SK-N-SH (cell line): Measurements from ENCODE around the gene DHX35. TPM values are rescaled to one million over a fixed set of nuclear protein-coding genes. Genes with fewer than 3 reads are reported as not detected.

Experiments used
- CTCF ChIA-PET: fragments of 300-600, 350-600 bp; formaldehyde crosslinking; extraction: SDS; loops from one replicate; lab custom pipeline; 2021; lab: Yijun Ruan, JAX
- POLR2A ChIA-PET: fragments of 350-600 bp; sonication (Branson Sonifier 250); formaldehyde crosslinking; extraction: SDS; loops from one replicate; lab custom pipeline; 2020; ENCODE audit warnings: antibody characterized with exemption, inconsistent platforms; lab: Yijun Ruan, JAX
- DNase-seq: peaks from one replicate; pipeline ENCODE4 v3.0.0; 2012
- H2AFZ ChIP-seq: fragments of 200-600 bp; sonication (generic); 2 replicates; pipeline ENCODE4 v1.8.1; 2016; ENCODE audit warnings: antibody characterized with exemption, mild to moderate bottlenecking, low read depth
- H3F3A ChIP-seq: fragments of 200-600 bp; sonication (generic); replicated peaks from 2 replicates; pipeline ENCODE3; 2016; ENCODE audit warnings: antibody characterized with exemption, mild to moderate bottlenecking; ENCODE audit not compliant: insufficient read depth
- H3K27ac ChIP-seq, 2 experiments: fragments of 200-500 bp in 1 of 2; fragments of 200-600 bp in 1 of 2; sonication (Bioruptor generic) in 1 of 2; sonication (generic), shearing (Covaris generic) in 1 of 2; 2 replicates each; pipeline versions ENCODE4 v1.5.1 to v1.6.1; 2014 to 2016; ENCODE audit warnings: low read depth in 2 of 2, inconsistent platforms in 1 of 2, low read length in 1 of 2, mild to moderate bottlenecking in 1 of 2, mixed read lengths in 1 of 2
- H3K27me3 ChIP-seq: fragments of 200-600 bp; sonication (generic), shearing (Covaris generic); 2 replicates; pipeline ENCODE4 v1.6.1; 2016; ENCODE audit warnings: mixed run types; ENCODE audit not compliant: insufficient read depth
- H3K36me3 ChIP-seq, 2 experiments: fragments of 200-500 bp in 1 of 2; fragments of 200-600 bp in 1 of 2; sonication (Bioruptor generic) in 1 of 2; sonication (generic) in 1 of 2; replicated peaks in 1 of 2; 2 replicates each; pipeline versions ENCODE3 to v1.5.1; 2014 to 2016; ENCODE audit warnings: low read length in 1 of 2, mild to moderate bottlenecking in 1 of 2; ENCODE audit not compliant: insufficient read depth in 2 of 2, control insufficient read depth in 1 of 2
- H3K4me1 ChIP-seq, 2 experiments: fragments of 200-500 bp in 1 of 2; fragments of 200-600 bp in 1 of 2; sonication (Bioruptor generic) in 1 of 2; sonication (generic), shearing (Covaris generic) in 1 of 2; 2 replicates each; pipeline versions ENCODE4 v1.5.1 to v1.6.1; 2014 to 2016; ENCODE audit warnings: low read depth in 1 of 2, low read length in 1 of 2, mixed run types in 1 of 2; ENCODE audit not compliant: insufficient read depth in 2 of 2, control insufficient read depth in 1 of 2
- H3K4me2 ChIP-seq: fragments of 200-600 bp; sonication (generic), shearing (Covaris generic); 2 replicates; pipeline ENCODE4 v1.6.1; 2017; ENCODE audit warnings: mixed run types
- H3K4me3 ChIP-seq, 2 experiments: fragments of 200-500 bp in 1 of 2; fragments of 200-600 bp in 1 of 2; sonication (Bioruptor generic) in 1 of 2; sonication (generic), shearing (Covaris generic) in 1 of 2; 2 replicates each; pipeline versions ENCODE4 v1.5.1 to v1.8.1; 2014 to 2016; ENCODE audit warnings: low read depth in 2 of 2, inconsistent platforms in 1 of 2, low read length in 1 of 2, mild to moderate bottlenecking in 1 of 2, mixed read lengths in 1 of 2, moderate library complexity in 1 of 2
- H3K79me2 ChIP-seq: fragments of 200-600 bp; sonication (generic); 2 replicates; pipeline ENCODE4 v1.8.1; 2017; ENCODE audit warnings: mild to moderate bottlenecking; ENCODE audit not compliant: insufficient read depth
- H3K9ac ChIP-seq: fragments of 200-600 bp; sonication (generic); 2 replicates; pipeline ENCODE4 v1.6.1; 2017; ENCODE audit warnings: mixed run types
- H3K9me2 ChIP-seq: fragments of 200-600 bp; sonication (generic); 2 replicates; pipeline ENCODE4 v1.6.1; 2017; ENCODE audit warnings: mixed run types
- H3K9me3 ChIP-seq: fragments of 200-600 bp; sonication (generic); 2 replicates; pipeline ENCODE4 v1.6.1; 2017; ENCODE audit warnings: mixed run types, mild to moderate bottlenecking, moderate library complexity
- H4K20me1 ChIP-seq: fragments of 200-600 bp; sonication (generic); 2 replicates; pipeline ENCODE4 v1.6.1; 2017; ENCODE audit warnings: mild to moderate bottlenecking, mixed run types; ENCODE audit not compliant: insufficient read depth
- CHD2 ChIP-seq: fragments of 150-350 bp; IDR thresholded peaks from 2 replicates; pipeline ENCODE4 v1.6.1; 2018; ENCODE audit warnings: low read length; ENCODE audit not compliant: partially characterized antibody
- CTCF ChIP-seq: fragments of 200-600 bp; sonication (generic); IDR thresholded peaks from 2 replicates; pipeline ENCODE4 v1.6.1; 2017; ENCODE audit warnings: antibody characterized with exemption, mild to moderate bottlenecking, moderate library complexity
- EZH2phosphoT487 ChIP-seq: fragments of 200-600 bp; sonication (generic); IDR thresholded peaks from 2 replicates; pipeline ENCODE4 v1.6.1; 2017; ENCODE audit warnings: low read depth, mixed run types, mild to moderate bottlenecking, antibody characterized with exemption, moderate library complexity, borderline replicate concordance
- FOSL2 ChIP-seq: IDR thresholded peaks from 2 replicates; pipeline ENCODE4 v1.4.0; 2012; ENCODE audit warnings: low read depth, mild to moderate bottlenecking, moderate library complexity, borderline replicate concordance
- FOXM1 ChIP-seq: IDR thresholded peaks from 2 replicates; pipeline ENCODE4 v1.4.0; 2012; ENCODE audit warnings: low read depth, mild to moderate bottlenecking
- GABPA ChIP-seq: IDR thresholded peaks from 2 replicates; pipeline ENCODE4 v1.4.0; 2012; ENCODE audit warnings: low read depth, mild to moderate bottlenecking
- JUND ChIP-seq: IDR thresholded peaks from 2 replicates; pipeline ENCODE4 v1.4.0; 2012
- MXI1 ChIP-seq: IDR thresholded peaks from 2 replicates; pipeline ENCODE4 v1.6.1; 2012; ENCODE audit warnings: mild to moderate bottlenecking, low read depth, low read length, improper control_type of control experiment
- NFIC ChIP-seq: IDR thresholded peaks from 2 replicates; pipeline ENCODE4 v1.4.0; 2012; ENCODE audit warnings: borderline replicate concordance
- POLR2AphosphoS5 ChIP-seq: IDR thresholded peaks from 2 replicates; pipeline ENCODE4 v1.6.1; 2012; ENCODE audit warnings: low read depth, low read length
- SIN3A ChIP-seq: IDR thresholded peaks from 2 replicates; pipeline ENCODE4 v1.6.1; 2012; ENCODE audit warnings: low read depth, mild to moderate bottlenecking, low read length, moderate library complexity, borderline replicate concordance
- TEAD4 ChIP-seq: IDR thresholded peaks from 2 replicates; pipeline ENCODE4 v1.4.0; 2012; ENCODE audit warnings: mild to moderate bottlenecking, borderline replicate concordance; ENCODE audit not compliant: insufficient read depth
- WGBS: methylation state at CpG from one replicate; pipeline ENCODE4 v1.1.6; 2017; ENCODE audit warnings: low lambda C conversion rate; 5-methylcytosine and 5-hydroxymethylcytosine counted together
- polyA plus RNA-seq, 3 experiments: library from polyadenylated mRNA; depleted of rRNA; stranded (reverse); fragments of >200 nt; gene quantifications; 2 replicates each; pipeline ENCODE4 v1.2.3, GENCODE V29; 2012
- TF ChIP-seq, protein P1 (sequence below): IDR thresholded peaks from 2 replicates; pipeline ENCODE4 v1.4.0; 2012; ENCODE audit warnings: low read depth, borderline replicate concordance
- TF ChIP-seq, protein P2 (sequence below): fragments of 150-350 bp; IDR thresholded peaks from 2 replicates; pipeline ENCODE4 v1.6.1; 2016; ENCODE audit warnings: mild to moderate bottlenecking, low read depth, low read length
- TF ChIP-seq, protein P3 (sequence below): IDR thresholded peaks from 2 replicates; pipeline ENCODE4 v1.4.0; 2012; ENCODE audit warnings: low read depth, borderline replicate concordance
- TF ChIP-seq, protein P4 (sequence below): IDR thresholded peaks from 2 replicates; pipeline ENCODE4; 2012

The DHX35 gene
- polyA plus RNA-seq, 1 of the 3 experiments (the other 2 are of a cell fraction): 17.1 TPM

GRCh38 chr20:39052676-39053075, 90.5 kb downstream of the DHX35 start:
- H3K27me3 ChIP-seq: no peaks in the 10 kb centered on the region; the same call in 1 of the 2 replicates
- no peaks in the 10 kb centered on the region for H4K20me1 ChIP-seq
- H2AFZ ChIP-seq: no peak overlapping the region
- H3K4me3 ChIP-seq: no peak overlapping the region
- no peaks in the 10 kb centered on the region for H3K9me2 ChIP-seq
- DNase-seq: no peak
- H3K4me1 ChIP-seq: peaks cover 0 to 4% of the 10 kb centered on the region in 2 experiments; a peak in 1 of 4 replicates
- no peaks in the 10 kb centered on the region for H3K9me3 ChIP-seq
- 97% methylated on average over 8 of the region's 8 CpGs for WGBS
- CTCF ChIA-PET: interaction anchor here (1.0 to 16.3 kb wide), 4 partner anchors 14 to 228 kb away, joined by 3 to 444 read pairs (median 44); no protein-coding TSS in a partner anchor
- POLR2A ChIA-PET: no interaction called here
- H3K27ac ChIP-seq: no peak overlapping the region
- no peak overlapping the region for H3K9ac ChIP-seq
- no peak overlapping the region for H3K4me2 ChIP-seq
- no peaks in the 10 kb centered on the region for H3K36me3 ChIP-seq
- no peak for TF ChIP-seq MXI1
- TF ChIP-seq CHD2: no peak
- TF ChIP-seq, protein P1, sequence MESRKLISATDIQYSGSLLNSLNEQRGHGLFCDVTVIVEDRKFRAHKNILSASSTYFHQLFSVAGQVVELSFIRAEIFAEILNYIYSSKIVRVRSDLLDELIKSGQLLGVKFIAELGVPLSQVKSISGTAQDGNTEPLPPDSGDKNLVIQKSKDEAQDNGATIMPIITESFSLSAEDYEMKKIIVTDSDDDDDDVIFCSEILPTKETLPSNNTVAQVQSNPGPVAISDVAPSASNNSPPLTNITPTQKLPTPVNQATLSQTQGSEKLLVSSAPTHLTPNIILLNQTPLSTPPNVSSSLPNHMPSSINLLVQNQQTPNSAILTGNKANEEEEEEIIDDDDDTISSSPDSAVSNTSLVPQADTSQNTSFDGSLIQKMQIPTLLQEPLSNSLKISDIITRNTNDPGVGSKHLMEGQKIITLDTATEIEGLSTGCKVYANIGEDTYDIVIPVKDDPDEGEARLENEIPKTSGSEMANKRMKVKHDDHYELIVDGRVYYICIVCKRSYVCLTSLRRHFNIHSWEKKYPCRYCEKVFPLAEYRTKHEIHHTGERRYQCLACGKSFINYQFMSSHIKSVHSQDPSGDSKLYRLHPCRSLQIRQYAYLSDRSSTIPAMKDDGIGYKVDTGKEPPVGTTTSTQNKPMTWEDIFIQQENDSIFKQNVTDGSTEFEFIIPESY: no peak
- TF ChIP-seq POLR2AphosphoS5: no peak
- no peak for TF ChIP-seq FOSL2
- no peak for TF ChIP-seq GABPA
- TF ChIP-seq FOXM1: no peak
- no peak for TF ChIP-seq CTCF
- no peak for TF ChIP-seq JUND
- TF ChIP-seq TEAD4: no peak
- TF ChIP-seq NFIC: no peak
- TF ChIP-seq, protein P2, sequence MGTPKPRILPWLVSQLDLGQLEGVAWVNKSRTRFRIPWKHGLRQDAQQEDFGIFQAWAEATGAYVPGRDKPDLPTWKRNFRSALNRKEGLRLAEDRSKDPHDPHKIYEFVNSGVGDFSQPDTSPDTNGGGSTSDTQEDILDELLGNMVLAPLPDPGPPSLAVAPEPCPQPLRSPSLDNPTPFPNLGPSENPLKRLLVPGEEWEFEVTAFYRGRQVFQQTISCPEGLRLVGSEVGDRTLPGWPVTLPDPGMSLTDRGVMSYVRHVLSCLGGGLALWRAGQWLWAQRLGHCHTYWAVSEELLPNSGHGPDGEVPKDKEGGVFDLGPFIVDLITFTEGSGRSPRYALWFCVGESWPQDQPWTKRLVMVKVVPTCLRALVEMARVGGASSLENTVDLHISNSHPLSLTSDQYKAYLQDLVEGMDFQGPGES: no peak
- no peak for TF ChIP-seq EZH2phosphoT487
- no peak for TF ChIP-seq SIN3A
- TF ChIP-seq, protein P3, sequence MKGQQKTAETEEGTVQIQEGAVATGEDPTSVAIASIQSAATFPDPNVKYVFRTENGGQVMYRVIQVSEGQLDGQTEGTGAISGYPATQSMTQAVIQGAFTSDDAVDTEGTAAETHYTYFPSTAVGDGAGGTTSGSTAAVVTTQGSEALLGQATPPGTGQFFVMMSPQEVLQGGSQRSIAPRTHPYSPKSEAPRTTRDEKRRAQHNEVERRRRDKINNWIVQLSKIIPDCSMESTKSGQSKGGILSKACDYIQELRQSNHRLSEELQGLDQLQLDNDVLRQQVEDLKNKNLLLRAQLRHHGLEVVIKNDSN: no peak
- TF ChIP-seq, protein P4, sequence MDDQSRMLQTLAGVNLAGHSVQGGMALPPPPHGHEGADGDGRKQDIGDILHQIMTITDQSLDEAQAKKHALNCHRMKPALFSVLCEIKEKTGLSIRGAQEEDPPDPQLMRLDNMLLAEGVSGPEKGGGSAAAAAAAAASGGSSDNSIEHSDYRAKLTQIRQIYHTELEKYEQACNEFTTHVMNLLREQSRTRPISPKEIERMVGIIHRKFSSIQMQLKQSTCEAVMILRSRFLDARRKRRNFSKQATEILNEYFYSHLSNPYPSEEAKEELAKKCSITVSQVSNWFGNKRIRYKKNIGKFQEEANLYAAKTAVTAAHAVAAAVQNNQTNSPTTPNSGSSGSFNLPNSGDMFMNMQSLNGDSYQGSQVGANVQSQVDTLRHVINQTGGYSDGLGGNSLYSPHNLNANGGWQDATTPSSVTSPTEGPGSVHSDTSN: no peak
- H3K79me2 ChIP-seq: no peaks in the 10 kb centered on the region
- no peaks in the 10 kb centered on the region for H3F3A ChIP-seq
